ENCODE data around the gene IPO4. TPM values are rescaled to one million over a fixed set of nuclear protein-coding genes. Genes with fewer than 3 reads are reported as not detected.
A peak's percentile ranks its signal among the peaks of the same experiment; 100 is the strongest.
"Not testable (repeated sequence)": the region's sequence is repeated elsewhere in the genome, so short reads cannot be mapped to it uniquely, and the experiment has no call there.

IPO4 gene
- total RNA-seq, 1 donor from 2014 or later = 80.3 TPM

- Mint-ChIP-seq H3K36me3 (ENCODE audit: low read depth) (peaks cover 76% of the 10 kb centered on the region), H3K27ac (peak overlapping the region; percentile 57), H3K4me1 (peaks cover 41% of the 10 kb centered on the region), H3K27me3 (no peaks in the 10 kb centered on the region), H3K4me3 (no peak overlapping the region), H3K9me3 (peaks cover 4% of the 10 kb centered on the region)
- intact Hi-C loops (cut with micrococcal nuclease) = no loop called here
- DNase-seq (no peak), ATAC-seq (ENCODE audit: low read depth) (no peak)
- ChIA-PET POLR2A (interaction anchor here (0.9 to 1.6 kb wide), 3 partner anchors 8 to 72 kb away, joined by 3 to 9 read pairs (median 5); partner anchors contain the start of gene MDP1), CTCF (no interaction called here)
- TF ChIP-seq, protein P1, sequence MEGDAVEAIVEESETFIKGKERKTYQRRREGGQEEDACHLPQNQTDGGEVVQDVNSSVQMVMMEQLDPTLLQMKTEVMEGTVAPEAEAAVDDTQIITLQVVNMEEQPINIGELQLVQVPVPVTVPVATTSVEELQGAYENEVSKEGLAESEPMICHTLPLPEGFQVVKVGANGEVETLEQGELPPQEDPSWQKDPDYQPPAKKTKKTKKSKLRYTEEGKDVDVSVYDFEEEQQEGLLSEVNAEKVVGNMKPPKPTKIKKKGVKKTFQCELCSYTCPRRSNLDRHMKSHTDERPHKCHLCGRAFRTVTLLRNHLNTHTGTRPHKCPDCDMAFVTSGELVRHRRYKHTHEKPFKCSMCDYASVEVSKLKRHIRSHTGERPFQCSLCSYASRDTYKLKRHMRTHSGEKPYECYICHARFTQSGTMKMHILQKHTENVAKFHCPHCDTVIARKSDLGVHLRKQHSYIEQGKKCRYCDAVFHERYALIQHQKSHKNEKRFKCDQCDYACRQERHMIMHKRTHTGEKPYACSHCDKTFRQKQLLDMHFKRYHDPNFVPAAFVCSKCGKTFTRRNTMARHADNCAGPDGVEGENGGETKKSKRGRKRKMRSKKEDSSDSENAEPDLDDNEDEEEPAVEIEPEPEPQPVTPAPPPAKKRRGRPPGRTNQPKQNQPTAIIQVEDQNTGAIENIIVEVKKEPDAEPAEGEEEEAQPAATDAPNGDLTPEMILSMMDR (IDR thresholded peaks at IDR 0.05) = no peak
Measured at GRCh38 chr14:24207625-24208024, 19.0 kb upstream of the IPO4 start.

- no peak for DNase-seq
- H3K36me3 Mint-ChIP-seq (ENCODE audit: low read depth) = peaks cover 81% of the 10 kb centered on the region
Measured at GRCh38 chr14:24207104-24207551, 18.5 kb upstream of the IPO4 start.

DNA sequence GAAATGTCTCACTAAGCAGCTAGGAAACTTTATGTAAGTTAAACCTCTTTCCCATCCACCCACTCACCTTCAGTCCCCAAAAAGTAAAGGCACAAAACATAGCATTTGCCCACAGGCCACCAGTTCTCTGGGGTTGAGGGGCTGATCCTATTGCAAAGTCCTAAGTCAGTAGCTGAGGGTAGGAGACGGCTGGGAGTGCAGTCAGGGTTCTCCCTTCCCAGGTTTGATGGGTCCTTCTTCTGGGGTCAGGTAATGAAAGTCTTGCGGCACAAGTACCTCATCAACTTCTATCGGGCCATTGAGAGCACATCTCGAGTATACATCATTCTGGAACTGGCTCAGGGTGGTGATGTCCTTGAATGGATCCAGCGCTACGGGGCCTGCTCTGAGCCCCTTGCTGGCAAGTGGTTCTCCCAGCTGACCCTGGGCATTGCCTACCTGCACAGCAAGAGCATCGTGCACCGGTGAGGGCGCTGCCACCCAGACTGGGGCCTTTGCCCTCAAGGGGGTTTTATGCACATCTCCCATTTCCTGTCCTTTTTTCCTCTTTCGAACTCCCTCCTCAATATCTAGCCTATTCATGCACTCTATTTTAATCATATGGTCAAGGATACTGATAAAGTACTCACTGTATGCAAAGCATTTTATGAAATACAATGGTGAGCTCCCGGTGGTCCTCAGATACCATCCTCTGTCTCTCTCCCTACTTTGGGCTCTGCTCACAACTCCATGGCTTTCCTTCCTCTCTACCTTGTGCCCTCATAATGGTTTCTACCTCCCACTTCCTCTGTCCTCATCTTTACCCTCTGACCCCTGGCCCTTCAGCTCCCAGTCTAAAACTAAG lies 17.9 kb upstream of the IPO4 start:
- intact Hi-C loops (cut with micrococcal nuclease) = no loop called here
- ChIA-PET CTCF (no interaction called here), POLR2A (interaction anchor here (0.6 to 1.6 kb wide), 6 partner anchors 10 to 1395 kb away, joined by 3 to 9 read pairs (median 3); partner anchors contain the start of genes MDP1 and TM9SF1)
- TF ChIP-seq, protein P1 (IDR thresholded peaks at IDR 0.05) = no peak
- DNase-seq (no peak), ATAC-seq (ENCODE audit: low read depth) (no peak)
- H3K27me3 Mint-ChIP-seq = no peaks in the 10 kb centered on the region
- peak overlapping the region; percentile 57 for H3K27ac Mint-ChIP-seq
- peaks cover 83% of the 10 kb centered on the region for H3K36me3 Mint-ChIP-seq (ENCODE audit: low read depth)
- peaks cover 6% of the 10 kb centered on the region for H3K9me3 Mint-ChIP-seq
- H3K4me3 Mint-ChIP-seq = no peak overlapping the region
- peaks cover 31% of the 10 kb centered on the region for H3K4me1 Mint-ChIP-seq

More at GRCh38 chr14:24207104-24207551, 18.5 kb upstream of the IPO4 start:
- H3K4me3 Mint-ChIP-seq = no peak overlapping the region
- peaks cover 37% of the 10 kb centered on the region for H3K4me1 Mint-ChIP-seq
- H3K27me3 Mint-ChIP-seq = no peaks in the 10 kb centered on the region
- ATAC-seq (ENCODE audit: low read depth) = peak; percentile 52
- peak overlapping the region; percentile 57 for H3K27ac Mint-ChIP-seq
- TF ChIP-seq, protein P1 (IDR thresholded peaks at IDR 0.05) = no peak
- ChIA-PET POLR2A (interaction anchor here (0.6 to 1.6 kb wide), 4 partner anchors 9 to 73 kb away, joined by 3 to 9 read pairs (median 4); partner anchors contain the start of genes MDP1 and TM9SF1), CTCF (no interaction called here)
- intact Hi-C loops (cut with micrococcal nuclease) = no loop called here
- H3K9me3 Mint-ChIP-seq = peaks cover 6% of the 10 kb centered on the region

GRCh38 chr14:24204163-24205146 lies 15.8 kb upstream of the IPO4 start:
- ChIA-PET POLR2A (interaction anchor here (0.7 to 1.4 kb wide), 5 partner anchors 8 to 119 kb away, joined by 3 to 5 read pairs (median 4); partner anchors contain the start of genes CHMP4A, MDP1 and PSME1), CTCF (no interaction called here)
- ATAC-seq (ENCODE audit: low read depth) (no peak), DNase-seq (no peak)
- Mint-ChIP-seq H3K4me3 (no peak overlapping the region), H3K4me1 (peaks cover 26% of the 10 kb centered on the region), H3K9me3 (peaks cover 6% of the 10 kb centered on the region), H3K27me3 (no peaks in the 10 kb centered on the region), H3K27ac (no peak overlapping the region), H3K36me3 (ENCODE audit: low read depth) (peaks cover 70% of the 10 kb centered on the region)
- TF ChIP-seq, protein P1 (IDR thresholded peaks at IDR 0.05) = no peak
- intact Hi-C loops (cut with micrococcal nuclease) = no loop called here

DNA sequence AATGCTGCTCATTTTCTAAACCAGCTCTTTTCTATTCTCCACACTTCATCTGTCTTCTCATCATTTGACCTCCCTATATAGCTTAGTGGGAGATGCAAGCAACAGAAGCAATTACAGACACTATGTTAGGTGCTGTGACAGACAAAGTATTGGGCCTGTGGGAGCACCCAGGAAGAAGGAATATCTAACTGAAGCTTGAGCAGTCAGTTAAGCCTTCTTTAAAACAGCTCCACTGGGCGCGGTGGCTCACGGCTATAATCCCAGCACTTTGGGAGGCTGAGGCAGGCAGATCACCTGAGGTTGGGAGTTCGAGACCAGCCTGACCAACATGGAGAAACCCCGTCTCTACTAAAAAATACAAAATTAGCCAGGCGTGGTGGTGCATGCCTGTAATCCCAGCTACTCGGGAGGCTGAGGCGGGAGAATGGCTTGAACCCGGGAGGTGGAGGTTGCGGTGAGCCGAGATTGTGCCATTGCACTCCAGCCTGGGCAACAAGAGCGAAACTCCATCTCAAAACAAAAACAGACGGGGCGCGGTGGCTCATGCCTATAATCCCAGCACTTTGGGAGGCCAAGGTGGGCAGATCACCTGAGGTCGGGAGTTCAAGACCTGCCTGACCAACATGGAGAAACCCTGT lies 14.8 kb upstream of the IPO4 start:
- DNase-seq; H3K9me3 Mint-ChIP-seq; H3K27ac Mint-ChIP-seq; intact Hi-C loops (cut with micrococcal nuclease); H3K27me3 Mint-ChIP-seq; ATAC-seq (ENCODE audit: low read depth); H3K4me3 Mint-ChIP-seq: not testable (repeated sequence)
- ChIA-PET POLR2A (interaction anchor here (0.7 to 1.4 kb wide), 6 partner anchors 9 to 66 kb away, joined by 3 to 4 read pairs (median 4); partner anchors contain the start of genes CHMP4A and PSME2), CTCF (interaction anchor here (0.6 to 1.4 kb wide), 2 partner anchors 13 to 1391 kb away, joined by 4 to 5 read pairs; partner anchors contain the start of gene MDP1)
- peaks cover 35% of the 10 kb centered on the region for H3K4me1 Mint-ChIP-seq
- H3K36me3 Mint-ChIP-seq (ENCODE audit: low read depth) = peaks cover 73% of the 10 kb centered on the region

- POLR2A ChIA-PET = interaction anchor here (1.2 to 1.4 kb wide), 4 partner anchors 10 to 56 kb away, joined by 3 to 4 read pairs (median 4); partner anchors contain the start of genes CHMP4A and PSME2
- intact Hi-C loops (cut with micrococcal nuclease); H3K27me3 Mint-ChIP-seq; DNase-seq; H3K4me3 Mint-ChIP-seq; H3K9me3 Mint-ChIP-seq; H3K27ac Mint-ChIP-seq; ATAC-seq (ENCODE audit: low read depth): not testable (repeated sequence)
- Mint-ChIP-seq H3K36me3 (ENCODE audit: low read depth) (peaks cover 65% of the 10 kb centered on the region), H3K4me1 (peaks cover 32% of the 10 kb centered on the region)
- CTCF ChIA-PET = interaction anchor here (1.4 kb wide), 1 partner anchor 13 kb away, joined by 5 read pairs; the partner anchor contains the start of gene MDP1
Measured at GRCh38 chr14:24202538-24202937, 13.9 kb upstream of the IPO4 start.

Measured in activated B cell treated with CpG ODN at 0.5 μM for 24 hours (primary cell).